Measurements from ENCODE around the gene AVEN.

Gene AVEN

GRCh38 chr15:33934921-33935320 is 104.1 kb downstream of the AVEN start:
- H3K4me3 ChIP-seq (replicated peaks; ENCODE audit: low read depth, low read length): no peak overlapping the region
- DNase-seq (ENCODE audit: extremely low read depth, low read depth): no peak
- TF ChIP-seq, protein P1, sequence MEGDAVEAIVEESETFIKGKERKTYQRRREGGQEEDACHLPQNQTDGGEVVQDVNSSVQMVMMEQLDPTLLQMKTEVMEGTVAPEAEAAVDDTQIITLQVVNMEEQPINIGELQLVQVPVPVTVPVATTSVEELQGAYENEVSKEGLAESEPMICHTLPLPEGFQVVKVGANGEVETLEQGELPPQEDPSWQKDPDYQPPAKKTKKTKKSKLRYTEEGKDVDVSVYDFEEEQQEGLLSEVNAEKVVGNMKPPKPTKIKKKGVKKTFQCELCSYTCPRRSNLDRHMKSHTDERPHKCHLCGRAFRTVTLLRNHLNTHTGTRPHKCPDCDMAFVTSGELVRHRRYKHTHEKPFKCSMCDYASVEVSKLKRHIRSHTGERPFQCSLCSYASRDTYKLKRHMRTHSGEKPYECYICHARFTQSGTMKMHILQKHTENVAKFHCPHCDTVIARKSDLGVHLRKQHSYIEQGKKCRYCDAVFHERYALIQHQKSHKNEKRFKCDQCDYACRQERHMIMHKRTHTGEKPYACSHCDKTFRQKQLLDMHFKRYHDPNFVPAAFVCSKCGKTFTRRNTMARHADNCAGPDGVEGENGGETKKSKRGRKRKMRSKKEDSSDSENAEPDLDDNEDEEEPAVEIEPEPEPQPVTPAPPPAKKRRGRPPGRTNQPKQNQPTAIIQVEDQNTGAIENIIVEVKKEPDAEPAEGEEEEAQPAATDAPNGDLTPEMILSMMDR (IDR thresholded peaks at IDR 0.05; ENCODE audit: low read depth, low read length, missing control alignments): no peak

- DNase-seq (ENCODE audit: extremely low read depth, low read depth): no peak
- H3K4me3 ChIP-seq (replicated peaks; ENCODE audit: low read depth, low read length): no peak overlapping the region
Measured at GRCh38 chr15:33934396-33934795, 104.6 kb downstream of the AVEN start.

GRCh38 chr15:33932734-33933133 is 106.3 kb downstream of the AVEN start:
- TF ChIP-seq, protein P1 (IDR thresholded peaks at IDR 0.05; ENCODE audit: low read depth, low read length, missing control alignments): no peak
- no peak for DNase-seq (ENCODE audit: extremely low read depth, low read depth)

More at GRCh38 chr15:33934396-33934795, 104.6 kb downstream of the AVEN start:
- TF ChIP-seq, protein P1 (IDR thresholded peaks at IDR 0.05; ENCODE audit: low read depth, low read length, missing control alignments): no peak

GRCh38 chr15:33926260-33926659 is 112.7 kb downstream of the AVEN start:
- TF ChIP-seq, protein P1 (IDR thresholded peaks at IDR 0.05; ENCODE audit: low read depth, low read length, missing control alignments): no peak
- no peak overlapping the region for H3K4me3 ChIP-seq (replicated peaks; ENCODE audit: low read depth, low read length)
- DNase-seq (ENCODE audit: extremely low read depth, low read depth): no peak

More at GRCh38 chr15:33932734-33933133, 106.3 kb downstream of the AVEN start:
- H3K4me3 ChIP-seq (replicated peaks; ENCODE audit: low read depth, low read length): no peak overlapping the region

DNA sequence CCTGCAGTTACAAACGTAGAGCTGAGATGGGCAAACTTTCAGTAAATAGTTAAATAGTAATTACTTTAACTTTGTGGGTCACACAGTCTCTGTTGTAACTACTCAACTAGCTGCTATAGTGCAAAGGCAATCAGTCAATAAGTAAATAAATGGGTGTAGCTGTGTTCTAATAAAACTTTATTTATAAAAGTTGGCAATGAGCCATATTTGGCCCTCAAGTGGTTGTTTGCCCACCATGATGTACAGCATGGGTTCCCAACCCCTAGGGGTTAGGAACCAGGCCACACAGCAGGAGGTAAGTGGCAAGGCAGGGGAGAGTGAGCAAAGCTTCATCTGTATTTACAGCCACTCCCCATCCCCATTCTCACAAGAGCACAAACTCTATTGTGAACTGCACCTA is 115.6 kb downstream of the AVEN start:
- TF ChIP-seq, protein P1 (IDR thresholded peaks at IDR 0.05; ENCODE audit: low read depth, low read length, missing control alignments): no peak
- no peak for DNase-seq (ENCODE audit: extremely low read depth, low read depth)
- no peak overlapping the region for H3K4me3 ChIP-seq (replicated peaks; ENCODE audit: low read depth, low read length)

DNA sequence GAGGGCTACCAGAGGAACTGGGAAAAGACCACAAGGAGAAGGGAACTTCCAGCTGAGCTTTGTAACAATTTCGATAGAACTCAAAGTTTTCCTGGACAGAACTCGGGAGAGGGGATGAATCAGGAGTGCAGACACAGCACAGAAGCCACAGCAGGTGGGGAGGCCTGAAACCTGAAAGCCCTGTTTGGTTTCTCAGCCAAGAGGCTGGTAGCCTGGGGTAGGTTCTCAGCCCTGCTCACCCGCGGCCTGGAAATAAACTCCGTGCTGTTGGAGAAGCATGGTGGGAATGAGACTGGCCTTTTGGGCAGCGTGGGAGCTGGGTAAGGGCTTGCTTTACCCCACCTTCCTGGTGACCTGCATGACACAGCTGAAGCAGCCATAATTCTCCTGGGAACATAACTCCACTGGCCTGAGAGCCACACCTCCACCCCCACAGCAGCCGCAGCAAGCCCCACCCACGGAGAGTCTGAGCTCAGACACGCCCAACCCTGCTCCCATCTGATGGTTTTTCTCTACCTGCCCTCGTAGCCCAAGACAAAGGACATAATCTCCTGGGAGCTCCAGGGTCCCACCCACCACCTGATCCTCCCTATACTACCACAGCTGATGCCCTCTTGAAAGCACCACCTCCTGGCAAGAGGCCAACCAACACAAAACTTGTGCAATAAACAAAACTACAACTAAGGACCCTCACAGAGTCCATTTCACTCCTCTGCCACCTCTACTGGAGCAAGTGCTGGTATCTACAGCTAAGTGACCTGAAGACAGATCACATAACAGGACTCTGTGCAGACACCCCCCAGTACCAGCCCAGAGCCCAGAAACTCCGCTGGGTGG is 123.2 kb downstream of the AVEN start:
- DNase-seq (ENCODE audit: extremely low read depth, low read depth): no peak
- TF ChIP-seq, protein P1 (IDR thresholded peaks at IDR 0.05; ENCODE audit: low read depth, low read length, missing control alignments): no peak
- H3K4me3 ChIP-seq (replicated peaks; ENCODE audit: low read depth, low read length): no peak overlapping the region

Measured in HFF-Myc (cell line).